Osteocyte (in vitro differentiated cells): ENCODE measurements around the gene RFX3. TPM values are rescaled to one million over a fixed set of nuclear protein-coding genes. Genes with fewer than 3 reads are reported as not detected.

Experiments
- DNase-seq: peaks from one replicate; pipeline ENCODE4 v3.0.0; 2021; ENCODE audit warnings: mixed read lengths; ENCODE audit not compliant: unreplicated experiment; ENCODE audit errors: extremely low spot score
- H3K27ac Mint-ChIP-seq: one replicate; pipeline ENCODE4 v1.8.0; 2021; ENCODE audit warnings: mild to moderate bottlenecking, mixed read lengths; ENCODE audit not compliant: unreplicated experiment
- H3K27me3 Mint-ChIP-seq: one replicate; pipeline ENCODE4 v1.8.0; 2021; ENCODE audit warnings: mixed read lengths; ENCODE audit not compliant: unreplicated experiment
- H3K36me3 Mint-ChIP-seq: one replicate; pipeline ENCODE4 v1.8.0; 2021; ENCODE audit warnings: mixed read lengths; ENCODE audit not compliant: unreplicated experiment
- H3K4me1 Mint-ChIP-seq: one replicate; pipeline ENCODE4 v1.8.0; 2021; ENCODE audit warnings: mixed read lengths; ENCODE audit not compliant: unreplicated experiment
- H3K4me3 Mint-ChIP-seq: one replicate; pipeline ENCODE4 v1.8.0; 2021; ENCODE audit warnings: mild to moderate bottlenecking, moderate library complexity, mixed read lengths; ENCODE audit not compliant: unreplicated experiment
- H3K9me3 Mint-ChIP-seq: one replicate; pipeline ENCODE4 v1.8.0; 2021; ENCODE audit warnings: mixed read lengths; ENCODE audit not compliant: unreplicated experiment
- total RNA-seq: library from RNA; stranded (reverse); gene quantifications from 2 replicates; pipeline ENCODE4 v1.2.1, GENCODE V29; 2021
- TF ChIP-seq, protein P1 (sequence below): fragments of 200-600 bp; sonication (generic); IDR thresholded peaks from 2 replicates; pipeline ENCODE4 v1.5.0; 2021; ENCODE audit warnings: antibody characterized with exemption, mild to moderate bottlenecking, moderate library complexity

RFX3 gene
- total RNA-seq, 1 donor from 2014 or later: 10.0 TPM

DNA sequence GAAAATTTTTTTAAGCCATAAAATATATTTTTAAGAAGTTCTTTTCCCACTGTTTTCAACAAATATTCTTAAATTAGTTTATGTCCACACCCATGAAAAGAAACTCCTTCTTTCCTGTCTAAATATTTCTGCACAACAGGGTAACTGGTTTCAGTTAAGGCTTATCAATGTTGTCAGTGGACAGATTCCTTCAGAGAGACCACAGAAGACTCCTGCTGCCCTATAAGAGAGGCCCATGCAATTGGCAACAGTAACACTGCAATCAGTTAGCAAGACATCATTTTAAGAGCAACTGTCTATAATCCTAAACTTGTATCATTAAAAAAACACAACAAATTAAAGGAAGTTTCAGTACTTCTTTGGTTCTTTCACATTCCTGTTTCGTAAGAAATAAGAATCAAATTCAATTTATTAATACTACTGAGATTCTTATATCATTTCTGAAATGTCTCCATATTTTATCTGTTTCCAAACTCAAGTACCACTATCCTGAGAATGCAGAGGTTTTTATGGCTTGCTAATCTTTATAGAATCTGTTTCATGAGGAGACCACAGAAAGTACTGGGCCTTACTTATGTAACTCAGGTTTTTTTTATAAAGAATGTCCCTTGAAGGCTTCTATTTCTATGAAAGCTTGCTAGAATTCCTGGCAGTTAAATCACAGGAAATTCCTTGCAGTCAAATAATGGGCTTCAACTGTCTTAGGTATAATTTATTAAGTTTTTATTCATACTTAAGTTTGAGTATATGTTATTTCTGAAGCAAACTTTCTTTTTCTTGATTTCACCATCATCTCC is 240.2 kb downstream of the RFX3 start:
- H3K36me3 Mint-ChIP-seq: peaks cover 17% of the 10 kb centered on the region
- H3K4me1 Mint-ChIP-seq: peaks cover 11% of the 10 kb centered on the region
- TF ChIP-seq, protein P1, sequence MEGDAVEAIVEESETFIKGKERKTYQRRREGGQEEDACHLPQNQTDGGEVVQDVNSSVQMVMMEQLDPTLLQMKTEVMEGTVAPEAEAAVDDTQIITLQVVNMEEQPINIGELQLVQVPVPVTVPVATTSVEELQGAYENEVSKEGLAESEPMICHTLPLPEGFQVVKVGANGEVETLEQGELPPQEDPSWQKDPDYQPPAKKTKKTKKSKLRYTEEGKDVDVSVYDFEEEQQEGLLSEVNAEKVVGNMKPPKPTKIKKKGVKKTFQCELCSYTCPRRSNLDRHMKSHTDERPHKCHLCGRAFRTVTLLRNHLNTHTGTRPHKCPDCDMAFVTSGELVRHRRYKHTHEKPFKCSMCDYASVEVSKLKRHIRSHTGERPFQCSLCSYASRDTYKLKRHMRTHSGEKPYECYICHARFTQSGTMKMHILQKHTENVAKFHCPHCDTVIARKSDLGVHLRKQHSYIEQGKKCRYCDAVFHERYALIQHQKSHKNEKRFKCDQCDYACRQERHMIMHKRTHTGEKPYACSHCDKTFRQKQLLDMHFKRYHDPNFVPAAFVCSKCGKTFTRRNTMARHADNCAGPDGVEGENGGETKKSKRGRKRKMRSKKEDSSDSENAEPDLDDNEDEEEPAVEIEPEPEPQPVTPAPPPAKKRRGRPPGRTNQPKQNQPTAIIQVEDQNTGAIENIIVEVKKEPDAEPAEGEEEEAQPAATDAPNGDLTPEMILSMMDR: no peak
- no peak overlapping the region for H3K27ac Mint-ChIP-seq
- no peaks in the 10 kb centered on the region for H3K9me3 Mint-ChIP-seq
- no peaks in the 10 kb centered on the region for H3K27me3 Mint-ChIP-seq
- no peak overlapping the region for H3K4me3 Mint-ChIP-seq
- no peak for DNase-seq

GRCh38 chr9:3282365-3282764 is 243.4 kb downstream of the RFX3 start:
- peaks cover 4% of the 10 kb centered on the region for H3K4me1 Mint-ChIP-seq
- TF ChIP-seq, protein P1: no peak
- H3K36me3 Mint-ChIP-seq: peaks cover 10% of the 10 kb centered on the region
- H3K27ac Mint-ChIP-seq: no peak overlapping the region
- H3K4me3 Mint-ChIP-seq: no peak overlapping the region
- no peaks in the 10 kb centered on the region for H3K27me3 Mint-ChIP-seq
- no peak for DNase-seq
- H3K9me3 Mint-ChIP-seq: no peaks in the 10 kb centered on the region

GRCh38 chr9:3281399-3281798 is 244.4 kb downstream of the RFX3 start:
- no peak for DNase-seq
- TF ChIP-seq, protein P1: no peak
- Mint-ChIP-seq H3K27me3 (no peaks in the 10 kb centered on the region), H3K27ac (no peak overlapping the region), H3K9me3 (no peaks in the 10 kb centered on the region), H3K4me3 (no peak overlapping the region), H3K4me1 (peaks cover 4% of the 10 kb centered on the region), H3K36me3 (peaks cover 5% of the 10 kb centered on the region)

- Mint-ChIP-seq H3K27me3 (no peaks in the 10 kb centered on the region), H3K4me3 (no peak overlapping the region), H3K27ac (no peak overlapping the region), H3K4me1 (no peaks in the 10 kb centered on the region), H3K9me3 (no peaks in the 10 kb centered on the region), H3K36me3 (peaks cover 7% of the 10 kb centered on the region)
- no peak for DNase-seq
- TF ChIP-seq, protein P1: no peak
Observed at GRCh38 chr9:3277200-3277599, 248.6 kb downstream of the RFX3 start.

DNA sequence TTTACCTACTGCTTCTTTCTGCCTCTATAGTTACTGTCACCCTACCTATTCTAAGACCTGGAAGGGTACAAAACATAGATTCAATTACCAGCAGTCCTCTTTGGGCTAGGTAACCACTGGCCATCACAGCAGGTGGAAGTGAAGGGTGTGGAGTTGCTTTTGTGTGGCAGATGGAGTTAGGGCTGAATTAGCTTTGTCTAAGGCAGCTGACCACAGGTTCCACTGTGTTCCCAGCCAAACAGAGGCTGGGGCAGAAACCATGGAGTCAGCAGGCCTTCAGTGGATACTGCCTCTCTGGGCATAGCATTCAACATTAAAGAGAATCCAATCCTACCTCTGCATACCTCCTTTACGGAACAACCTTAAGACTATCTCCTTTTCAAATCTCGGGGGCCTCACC is 254.2 kb downstream of the RFX3 start:
- Mint-ChIP-seq H3K27ac (no peak overlapping the region), H3K4me1 (no peaks in the 10 kb centered on the region), H3K4me3 (no peak overlapping the region), H3K27me3 (no peaks in the 10 kb centered on the region), H3K36me3 (peaks cover 15% of the 10 kb centered on the region), H3K9me3 (no peaks in the 10 kb centered on the region)
- TF ChIP-seq, protein P1: no peak
- DNase-seq: no peak
